Measurements from ENCODE around the gene TMCO5A.
A peak's percentile ranks its signal among the peaks of the same experiment; 100 is the strongest.

TMCO5A gene

GRCh38 chr15:37973856-37974255 is 39.4 kb downstream of the TMCO5A start:
- DNase-seq (ENCODE audit: low spot score) = no peak

GRCh38 chr15:37978231-37978630 is 43.8 kb downstream of the TMCO5A start:
- no peak for DNase-seq (ENCODE audit: low spot score)

GRCh38 chr15:37979671-37980409 is 45.4 kb downstream of the TMCO5A start:
- DNase-seq (ENCODE audit: low spot score) = no peak

DNA sequence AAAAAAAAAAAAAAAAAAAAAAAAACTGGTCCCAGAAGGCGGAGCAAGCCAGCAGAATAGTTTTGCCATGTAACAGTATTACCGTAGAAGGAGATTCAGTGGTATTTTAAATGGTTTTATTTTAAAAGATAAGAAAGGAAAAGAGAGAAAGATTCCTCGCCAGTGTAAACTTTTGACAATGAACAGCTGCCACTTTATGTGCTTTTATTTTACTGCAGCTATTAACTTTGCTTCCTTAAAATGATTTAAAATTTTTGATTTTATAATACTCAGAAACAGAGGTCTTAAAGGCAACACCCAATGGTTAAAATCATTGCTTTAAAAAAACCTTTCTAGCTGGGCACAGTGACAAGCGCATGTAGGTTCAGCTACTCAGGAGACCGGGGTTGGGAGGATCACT is 46.8 kb downstream of the TMCO5A start:
- no peak for DNase-seq (ENCODE audit: low spot score)

- DNase-seq (ENCODE audit: low spot score) = peak; percentile 63
These were observed 47.3 kb downstream of the TMCO5A start for GRCh38 chr15:37981775-37982174.

GRCh38 chr15:37984368-37984767 is 49.9 kb downstream of the TMCO5A start:
- DNase-seq (ENCODE audit: low spot score) = no peak

DNA sequence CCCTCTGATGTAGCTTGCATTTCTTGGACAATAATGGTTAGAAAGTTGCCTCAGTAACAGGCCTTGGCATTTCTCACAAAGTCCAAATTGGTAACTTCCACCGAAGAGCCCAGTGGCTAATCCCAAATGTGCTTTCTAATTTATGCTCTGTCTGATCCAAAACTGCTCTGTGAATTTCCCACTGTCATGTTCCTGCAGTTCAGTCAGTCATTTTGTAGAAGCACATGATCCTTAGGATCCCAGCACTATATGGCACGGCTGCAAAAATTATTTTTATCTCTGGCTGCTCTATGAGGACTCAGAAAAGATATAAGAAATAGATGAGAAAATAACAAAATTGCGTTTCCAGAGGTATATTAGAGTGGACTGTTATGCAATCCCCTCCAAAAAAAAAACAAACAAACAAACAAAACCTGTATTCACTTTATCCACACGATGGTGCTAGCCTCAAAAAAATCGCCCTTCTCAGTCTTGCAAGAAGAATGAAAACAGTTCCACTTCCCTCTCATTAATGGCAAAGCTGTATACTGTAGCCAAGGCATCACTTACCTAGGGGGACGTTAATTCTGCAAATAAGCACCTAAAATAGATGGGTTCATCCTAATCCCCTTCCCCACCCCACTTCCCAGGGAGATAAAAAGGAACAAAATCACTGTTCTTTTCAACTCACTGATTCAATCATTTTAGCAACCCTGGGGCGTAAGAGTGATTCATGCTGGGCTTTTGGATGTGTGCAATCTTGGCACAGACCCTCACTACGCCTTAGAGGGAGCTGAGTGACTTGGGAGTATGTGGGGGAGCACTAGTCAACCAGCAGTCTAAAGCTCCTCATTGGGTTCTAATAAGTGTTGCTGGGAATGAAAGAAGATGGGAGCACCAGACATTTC is 61.3 kb downstream of the TMCO5A start:
- peak; percentile 88 for DNase-seq (ENCODE audit: low spot score)

All from Ammon's horn (tissue), 1 donor.